GM21825 (cell line): ENCODE data around the gene LCA5.
"Not testable (repeated sequence)": the region's sequence is repeated elsewhere in the genome, so short reads cannot be mapped to it uniquely, and the experiment has no call there.

Experiments used
- ATAC-seq: cut with Tn5 transposase; IDR thresholded peaks from one replicate; pipeline ENCODE4 v1.9.1; 2021; ENCODE audit warnings: mild to moderate bottlenecking, moderate library complexity; ENCODE audit not compliant: unreplicated experiment

Gene LCA5

DNA sequence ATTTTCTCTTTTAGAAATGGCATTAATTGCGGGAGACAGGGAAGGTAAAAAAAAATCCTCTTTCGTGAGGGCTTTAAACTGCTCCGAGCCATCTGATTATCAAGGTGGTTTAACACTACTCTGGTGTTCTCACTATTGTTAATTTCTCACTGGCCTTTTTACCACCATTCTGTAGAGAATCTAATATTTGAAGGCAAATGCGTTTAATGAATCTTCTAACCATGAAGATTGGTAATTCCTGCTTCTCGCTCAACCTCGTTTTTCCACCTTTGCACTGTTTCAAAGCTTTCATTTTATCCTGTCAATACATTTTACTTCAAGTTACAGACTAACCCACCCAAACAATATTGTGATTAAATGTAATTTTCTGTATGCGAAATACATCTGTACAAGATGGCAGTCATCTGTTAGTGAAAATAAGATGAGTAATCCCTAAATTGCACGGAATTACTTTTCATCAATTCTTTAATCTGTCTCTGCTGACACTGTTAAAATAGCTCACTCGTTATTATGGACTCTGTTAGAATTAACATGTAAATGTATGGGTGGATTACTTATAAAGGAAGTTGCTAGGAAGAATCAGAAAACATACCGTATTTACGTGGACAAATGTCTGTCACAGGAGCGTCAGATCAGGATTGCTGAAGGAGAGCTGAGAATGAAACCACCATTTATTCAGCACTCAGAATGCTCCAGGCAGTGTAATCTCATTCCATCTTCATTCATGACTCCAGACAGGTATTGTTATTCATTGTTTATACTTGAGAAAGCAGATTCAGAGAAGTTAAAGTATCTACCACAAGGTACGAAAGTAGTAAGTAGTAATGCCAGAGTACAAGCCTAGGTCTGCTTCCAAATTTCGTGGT lies 1.1 kb upstream of the LCA5 start:
- no peak for ATAC-seq

DNA sequence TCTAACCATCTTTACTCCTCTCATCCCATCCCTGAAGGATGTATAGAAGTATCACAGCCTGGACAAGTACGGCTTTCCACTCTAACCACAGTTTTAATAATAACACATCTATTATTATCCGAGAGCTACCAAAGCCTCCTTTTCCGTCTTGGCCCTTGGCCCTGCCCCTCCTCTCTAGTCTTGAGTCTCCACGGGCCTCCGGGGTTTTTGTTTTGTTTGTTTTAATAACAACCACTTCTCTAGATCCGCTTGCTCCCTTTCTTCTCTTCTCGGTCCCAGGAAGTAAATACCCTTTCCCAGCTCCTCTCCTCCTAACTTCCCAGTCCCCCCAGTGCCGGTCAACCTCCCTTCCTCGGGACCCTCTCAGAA lies 661 bp downstream of the LCA5 start:
- ATAC-seq: no peak

- not testable (repeated sequence) for ATAC-seq
These were observed 7.7 kb downstream of the LCA5 start for GRCh38 chr6:79529567-79529966.

GRCh38 chr6:79526897-79527296 lies 10.3 kb downstream of the LCA5 start:
- no peak for ATAC-seq

DNA sequence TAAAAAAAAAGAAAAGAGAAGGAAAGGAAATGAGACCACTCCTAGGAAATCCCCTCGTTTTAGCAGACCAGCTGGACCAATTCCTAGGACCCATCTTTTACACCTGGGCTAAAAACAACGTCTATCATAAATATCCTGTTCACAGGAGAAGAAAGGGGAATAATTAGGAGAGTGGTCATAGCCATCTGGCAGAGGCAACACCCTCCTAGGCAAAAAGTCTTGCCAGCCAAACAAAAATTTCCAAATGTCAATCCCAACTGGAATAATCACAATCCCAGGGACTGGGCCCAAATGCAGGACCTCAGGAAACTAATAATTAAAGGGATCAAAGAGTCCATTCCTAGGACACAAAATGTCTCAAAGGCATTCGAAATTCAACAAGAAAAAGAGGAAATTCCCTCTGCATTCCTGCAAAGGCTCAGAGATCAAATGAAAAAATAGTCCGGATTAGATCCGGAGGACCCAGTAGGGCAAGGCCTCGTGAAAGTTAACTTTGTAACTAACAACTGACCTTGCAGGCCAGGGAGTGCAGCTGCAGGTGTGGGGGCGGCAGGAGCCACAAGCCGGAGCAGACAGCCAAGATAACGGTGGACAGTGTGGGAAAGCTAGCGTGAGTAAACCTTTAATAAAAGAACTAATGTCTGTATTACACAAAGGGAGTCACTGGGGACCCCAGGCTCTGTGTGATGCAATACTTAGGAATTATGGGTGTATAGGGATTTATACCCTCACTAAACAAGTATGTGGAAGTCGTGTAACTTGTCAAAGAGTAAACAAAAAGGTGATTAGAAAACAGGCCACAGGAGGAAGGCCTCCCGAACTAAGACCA lies 11.7 kb downstream of the LCA5 start:
- no peak for ATAC-seq

- no peak for ATAC-seq
These were observed 13.2 kb downstream of the LCA5 start for GRCh38 chr6:79524065-79524464.

DNA sequence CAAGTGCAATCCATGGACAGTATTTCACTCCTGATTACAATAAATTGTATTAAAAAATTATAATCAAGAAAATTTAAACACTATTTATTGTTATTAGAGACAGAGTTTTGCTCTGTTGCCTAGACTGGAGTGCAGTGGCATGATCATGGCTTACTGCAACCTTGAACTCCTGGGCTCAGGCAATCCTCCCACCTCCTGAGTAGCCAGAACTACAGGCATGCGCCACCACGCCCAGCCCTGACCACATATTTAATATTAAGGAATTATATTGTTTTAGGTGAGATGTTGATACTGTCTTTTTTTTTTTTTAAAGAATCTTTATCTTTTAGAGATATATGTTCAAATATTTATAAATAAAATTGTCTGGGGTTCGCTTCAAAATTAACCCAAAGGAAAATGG lies 14.6 kb downstream of the LCA5 start:
- ATAC-seq: no peak

GRCh38 chr6:79520534-79520933 lies 16.7 kb downstream of the LCA5 start:
- ATAC-seq: no peak

- ATAC-seq: no peak
These were observed 18.4 kb downstream of the LCA5 start for GRCh38 chr6:79518842-79519241.

DNA sequence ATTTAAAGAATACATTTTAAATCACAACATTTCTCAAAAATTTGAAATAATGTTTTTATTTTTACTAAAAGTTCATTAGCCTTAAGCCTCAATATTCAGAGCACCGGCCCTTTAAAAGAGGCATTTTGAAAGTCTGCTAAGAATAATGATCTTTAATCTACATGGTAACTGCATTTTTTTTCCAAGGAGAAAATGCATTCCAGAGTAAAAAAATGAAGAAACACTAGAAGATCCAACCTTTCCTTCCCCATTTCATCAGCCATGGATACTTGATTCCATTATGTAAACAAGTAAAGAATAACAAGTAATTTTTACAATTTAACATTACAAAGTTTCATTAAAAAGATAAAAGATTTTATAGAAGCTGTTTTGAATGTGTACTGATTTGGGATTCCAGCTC lies 21.8 kb downstream of the LCA5 start:
- ATAC-seq: no peak

- no peak for ATAC-seq
These were observed 24.1 kb downstream of the LCA5 start for GRCh38 chr6:79513111-79513510.

DNA sequence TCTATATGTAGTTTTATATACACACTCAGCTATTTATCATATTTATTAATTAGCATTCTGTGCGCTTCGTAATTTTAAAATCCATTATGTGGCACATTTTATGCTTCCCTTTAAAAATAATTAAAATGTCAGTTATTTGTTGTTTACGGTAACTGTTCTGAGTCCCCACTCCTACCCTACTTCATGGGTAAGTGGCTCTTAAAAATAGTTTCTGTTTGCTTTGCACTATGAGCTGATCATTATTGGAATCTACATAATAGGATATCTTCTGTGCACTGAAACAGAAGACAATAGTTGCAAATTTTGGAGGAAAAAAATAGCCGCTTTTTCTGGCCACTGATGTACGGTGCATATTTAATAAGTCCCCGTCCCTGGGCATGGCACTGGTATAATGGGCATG lies 25.2 kb downstream of the LCA5 start:
- ATAC-seq: no peak

- ATAC-seq: no peak
These were observed 26.5 kb downstream of the LCA5 start for GRCh38 chr6:79510707-79511106.

GRCh38 chr6:79506251-79506650 lies 31.0 kb downstream of the LCA5 start:
- no peak for ATAC-seq

DNA sequence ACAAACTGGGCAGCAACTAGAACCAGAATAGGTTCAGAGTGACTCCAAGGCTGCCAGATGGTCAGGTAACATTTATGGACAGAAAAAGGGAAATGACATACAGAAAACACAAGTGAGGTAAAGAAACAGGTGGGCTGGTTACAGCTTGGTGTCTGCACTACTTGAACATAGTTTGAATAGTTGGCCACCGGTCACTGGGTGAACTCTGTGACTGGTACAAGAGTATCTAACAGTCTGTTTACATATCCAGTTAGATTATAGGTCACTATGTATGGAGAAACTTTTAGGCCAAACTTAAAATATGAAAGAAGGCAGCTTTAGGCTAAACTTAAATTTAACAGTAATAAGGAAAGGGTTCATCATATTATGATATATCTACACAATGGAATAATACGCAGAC lies 32.9 kb downstream of the LCA5 start:
- ATAC-seq: no peak

GRCh38 chr6:79498842-79499241 lies 38.4 kb downstream of the LCA5 start:
- no peak for ATAC-seq

DNA sequence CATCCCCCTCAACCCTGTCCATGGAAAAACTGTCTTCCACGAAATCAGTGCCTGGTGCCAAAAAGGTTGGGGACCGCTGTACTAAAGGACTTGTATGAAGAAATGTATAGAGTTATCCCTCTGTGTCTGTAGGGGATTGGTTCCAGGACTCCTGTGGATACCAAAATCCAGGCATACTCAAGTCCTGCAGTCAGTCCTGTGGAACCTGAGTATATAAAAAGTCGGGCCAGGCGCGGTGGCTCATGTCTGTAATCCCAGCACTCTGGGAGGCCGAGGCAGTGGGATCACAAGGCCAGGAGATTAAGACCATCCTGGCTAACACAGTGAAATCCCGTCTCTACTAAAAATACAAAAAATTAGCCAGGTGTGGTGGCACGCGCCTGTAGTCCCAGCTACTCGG lies 42.0 kb downstream of the LCA5 start:
- ATAC-seq: no peak

GRCh38 chr6:79494841-79495240 lies 42.4 kb downstream of the LCA5 start:
- ATAC-seq: no peak

- no peak for ATAC-seq
These were observed 66.5 kb downstream of the LCA5 start for GRCh38 chr6:79470728-79471127.

DNA sequence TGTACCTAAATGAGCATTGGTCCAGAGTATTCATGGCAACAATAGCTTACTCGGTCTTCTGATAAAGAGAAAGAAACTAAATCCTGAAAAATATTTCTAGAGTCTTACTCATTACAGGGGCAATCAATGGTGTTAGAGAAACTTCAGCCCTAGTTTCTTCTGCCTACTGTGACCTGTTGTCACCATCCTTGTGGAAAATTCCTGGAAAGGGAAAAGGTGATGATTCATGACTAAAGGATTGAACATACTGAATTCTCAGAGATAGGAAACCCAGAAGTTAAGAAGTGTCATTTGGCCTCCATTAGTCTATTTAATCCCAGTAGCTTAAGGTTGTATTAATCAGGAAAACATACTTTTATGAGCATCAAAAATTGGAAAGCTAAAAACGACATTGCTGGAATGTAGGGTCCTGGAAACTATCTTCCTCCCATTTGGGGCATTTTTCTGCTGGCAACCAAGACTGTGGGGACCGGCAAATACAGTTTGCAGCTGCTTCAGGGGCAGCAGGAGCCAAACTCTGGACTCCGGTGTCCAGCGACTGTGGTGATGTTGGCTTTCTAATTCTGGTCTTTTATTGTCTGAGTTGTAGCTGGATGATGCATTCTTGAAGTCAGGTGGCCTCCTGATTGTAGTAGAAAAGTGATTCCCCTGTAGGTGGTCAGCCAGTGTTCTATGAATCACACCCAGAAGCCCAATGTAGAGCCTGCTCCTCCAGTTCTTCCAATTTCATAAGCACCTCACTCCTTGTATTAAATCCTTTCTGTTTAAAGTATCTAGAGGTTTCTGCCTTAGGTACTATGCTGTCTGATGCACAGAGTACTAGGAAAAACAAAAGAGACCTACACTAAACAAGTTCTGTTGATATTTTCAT lies 67.6 kb downstream of the LCA5 start:
- no peak for ATAC-seq

GRCh38 chr6:79468587-79468986 lies 68.6 kb downstream of the LCA5 start:
- no peak for ATAC-seq
